HEK293 (cell line): ENCODE results near the gene PPP1R11.

Source experiments
- CTCF ChIP-seq: fragments of 450-650 bp; formaldehyde crosslinking; IDR thresholded peaks from 2 replicates; pipeline ENCODE4 v1.5.1; 2016; ENCODE audit warnings: missing biosample characterization, missing genetic modification characterization
- ELK4 ChIP-seq: IDR thresholded peaks from 2 replicates; pipeline ENCODE4 v1.6.1; 2011; ENCODE audit warnings: mild to moderate bottlenecking, low read depth, low read length, borderline replicate concordance
- FEZF1 ChIP-seq: fragments of 450-650 bp; formaldehyde crosslinking; IDR thresholded peaks from 2 replicates; pipeline ENCODE4 v1.5.1; 2016; ENCODE audit warnings: missing biosample characterization, missing genetic modification characterization
- ZBTB17 ChIP-seq: fragments of 450-650 bp; formaldehyde crosslinking; IDR thresholded peaks from 2 replicates; pipeline ENCODE4 v1.5.1; 2016; ENCODE audit warnings: missing biosample characterization, missing genetic modification characterization
- ZBTB7A ChIP-seq: fragments of 450-650 bp; formaldehyde crosslinking; IDR thresholded peaks from 2 replicates; pipeline ENCODE4 v1.5.1; 2016; ENCODE audit warnings: low read depth, missing biosample characterization, missing genetic modification characterization
- ZNF274 ChIP-seq, 2 experiments: fragments of 200-500 bp in 1 of 2; fragments of 450-650 bp in 1 of 2; sonication (Bioruptor generic) in 1 of 2; formaldehyde crosslinking in 1 of 2; IDR thresholded peaks; 2 replicates each; pipeline versions ENCODE4 v1.5.1 to v1.6.1; 2014 to 2016; ENCODE audit warnings: borderline replicate concordance in 1 of 2, inconsistent platforms in 1 of 2, low read length in 1 of 2, missing biosample characterization in 1 of 2, missing genetic modification characterization in 1 of 2
- ZNF292 ChIP-seq: fragments of 450-650 bp; formaldehyde crosslinking; IDR thresholded peaks from 2 replicates; pipeline ENCODE4 v1.5.1; 2016; ENCODE audit warnings: low read depth, missing biosample characterization, missing genetic modification characterization, borderline replicate concordance

GRCh38 chr6:30061092-30061857 lies 5.7 kb upstream of the PPP1R11 start, which contains the start of gene POLR1H:
- TF ChIP-seq ZBTB17 (tag by site-specific recombination) (peak; percentile 86), ZBTB7A (tag by site-specific recombination) (no peak), ZNF274 (IDR thresholded peaks at IDR 0.05; ENCODE audit: low read length) (no peak), ZNF274 (tag by site-specific recombination; IDR thresholded peaks at IDR 0.05; ENCODE audit: borderline replicate concordance) (no peak), CTCF (tag by site-specific recombination) (no peak), ZNF292 (no peak), ELK4 (no peak), FEZF1 (tag by site-specific recombination) (no peak)
